Activated CD4-positive, alpha-beta T cell treated with anti-CD3 and anti-CD28 coated beads, Interleukin-2, Interleukin-4, amounts not matched to agents 100 ng/mL and 50 ng/mL, durations not matched to agents 16 hours and 8 hours (primary cell): ENCODE results near the gene GNB1L.

Experiments used
- DNase-seq: peaks from one replicate; pipeline ENCODE4 v3.0.0-alpha.2; 2020; ENCODE audit warnings: low spot score

The GNB1L gene

GRCh38 chr22:19863571-19863970 is 8.9 kb upstream of the GNB1L start:
- no peak for DNase-seq

- no peak for DNase-seq
These were observed 8.1 kb upstream of the GNB1L start for GRCh38 chr22:19862619-19863246.

GRCh38 chr22:19859861-19860510 is 5.3 kb upstream of the GNB1L start:
- no peak for DNase-seq

- no peak for DNase-seq
These were observed 2.7 kb upstream of the GNB1L start for GRCh38 chr22:19857382-19857781.

- peak; percentile 69 for DNase-seq
These were observed 1.1 kb upstream of the GNB1L start for GRCh38 chr22:19855504-19856409.

GRCh38 chr22:19853879-19854777 is 546 bp downstream of the GNB1L start:
- DNase-seq: no peak

- DNase-seq: no peak
These were observed 1.4 kb downstream of the GNB1L start for GRCh38 chr22:19853058-19853878.

GRCh38 chr22:19852177-19852781 is 2.4 kb downstream of the GNB1L start:
- no peak for DNase-seq

- DNase-seq: no peak
These were observed 3.1 kb downstream of the GNB1L start for GRCh38 chr22:19851291-19852176.

- DNase-seq: no peak
These were observed 3.9 kb downstream of the GNB1L start for GRCh38 chr22:19850763-19851109.

GRCh38 chr22:19849835-19850762 is 4.6 kb downstream of the GNB1L start:
- no peak for DNase-seq

GRCh38 chr22:19848298-19849224 is 6.1 kb downstream of the GNB1L start:
- DNase-seq: no peak

GRCh38 chr22:19847345-19847632 is 7.4 kb downstream of the GNB1L start:
- DNase-seq: no peak

GRCh38 chr22:19846620-19847344 is 7.9 kb downstream of the GNB1L start:
- no peak for DNase-seq

GRCh38 chr22:19845054-19845722 is 9.5 kb downstream of the GNB1L start:
- DNase-seq: no peak

GRCh38 chr22:19844377-19845053 is 10.2 kb downstream of the GNB1L start:
- no peak for DNase-seq
